NCI-H2107 (cell line): ENCODE measurements around the gene TPRG1L.

ENCODE experiments used
- DNase-seq: peaks from one replicate; lab custom pipeline; 2025; lab: John Stamatoyannopoulos, UW

TPRG1L gene

GRCh38 chr1:3628445-3628844 lies 3.6 kb downstream of the TPRG1L start:
- no peak for DNase-seq

- no peak for DNase-seq
Measured at GRCh38 chr1:3629561-3630160, 4.8 kb downstream of the TPRG1L start.

GRCh38 chr1:3630161-3630611 lies 5.4 kb downstream of the TPRG1L start:
- no peak for DNase-seq

GRCh38 chr1:3630914-3631313 lies 6.1 kb downstream of the TPRG1L start:
- no peak for DNase-seq

- no peak for DNase-seq
Measured at GRCh38 chr1:3631320-3632260, 6.8 kb downstream of the TPRG1L start.

GRCh38 chr1:3632298-3632697 lies 7.5 kb downstream of the TPRG1L start:
- DNase-seq, result no peak

- DNase-seq, result no peak
Measured at GRCh38 chr1:3632716-3633343, 8.0 kb downstream of the TPRG1L start.

- DNase-seq, result no peak
Measured at GRCh38 chr1:3633344-3634058, 8.7 kb downstream of the TPRG1L start.

- no peak for DNase-seq
Measured at GRCh38 chr1:3634059-3634800, 9.4 kb downstream of the TPRG1L start.

- no peak for DNase-seq
Measured at GRCh38 chr1:3636080-3636479, 11.3 kb downstream of the TPRG1L start.

GRCh38 chr1:3636531-3636930 lies 11.7 kb downstream of the TPRG1L start:
- no peak for DNase-seq

GRCh38 chr1:3638027-3638426 lies 13.2 kb downstream of the TPRG1L start:
- no peak for DNase-seq

GRCh38 chr1:3638676-3639075 lies 13.9 kb downstream of the TPRG1L start:
- no peak for DNase-seq

GRCh38 chr1:3639397-3639911 lies 14.6 kb downstream of the TPRG1L start:
- DNase-seq, result no peak

- no peak for DNase-seq
Measured at GRCh38 chr1:3640121-3640837, 15.5 kb downstream of the TPRG1L start.

GRCh38 chr1:3641046-3641760 lies 16.4 kb downstream of the TPRG1L start:
- no peak for DNase-seq

- DNase-seq, result no peak
Measured at GRCh38 chr1:3641816-3642215, 17.0 kb downstream of the TPRG1L start.

GRCh38 chr1:3642919-3643675 lies 18.3 kb downstream of the TPRG1L start:
- DNase-seq, result no peak

- DNase-seq, result no peak
Measured at GRCh38 chr1:3644273-3644672, 19.5 kb downstream of the TPRG1L start.
